GM12865 (cell line): ENCODE results near the gene PRKCA.

Experiments used
- DNase-seq: peaks from one replicate; pipeline ENCODE4 v3.0.0; 2010; ENCODE audit warnings: low read depth
- H3K4me3 ChIP-seq: 2 replicates; pipeline ENCODE4 v1.5.1; 2011; ENCODE audit warnings: mild to moderate bottlenecking, low read depth, low read length, control low read depth
- TF ChIP-seq, protein P1 (sequence below): IDR thresholded peaks from 2 replicates; pipeline ENCODE4 v1.5.1; 2011; ENCODE audit warnings: low read length, control low read depth, low read depth, inconsistent platforms; ENCODE audit not compliant: insufficient read depth; ENCODE audit errors: missing control alignments

The PRKCA gene

GRCh38 chr17:66537502-66537901, 235.1 kb downstream of the PRKCA start:
- no peak for DNase-seq
- TF ChIP-seq, protein P1, sequence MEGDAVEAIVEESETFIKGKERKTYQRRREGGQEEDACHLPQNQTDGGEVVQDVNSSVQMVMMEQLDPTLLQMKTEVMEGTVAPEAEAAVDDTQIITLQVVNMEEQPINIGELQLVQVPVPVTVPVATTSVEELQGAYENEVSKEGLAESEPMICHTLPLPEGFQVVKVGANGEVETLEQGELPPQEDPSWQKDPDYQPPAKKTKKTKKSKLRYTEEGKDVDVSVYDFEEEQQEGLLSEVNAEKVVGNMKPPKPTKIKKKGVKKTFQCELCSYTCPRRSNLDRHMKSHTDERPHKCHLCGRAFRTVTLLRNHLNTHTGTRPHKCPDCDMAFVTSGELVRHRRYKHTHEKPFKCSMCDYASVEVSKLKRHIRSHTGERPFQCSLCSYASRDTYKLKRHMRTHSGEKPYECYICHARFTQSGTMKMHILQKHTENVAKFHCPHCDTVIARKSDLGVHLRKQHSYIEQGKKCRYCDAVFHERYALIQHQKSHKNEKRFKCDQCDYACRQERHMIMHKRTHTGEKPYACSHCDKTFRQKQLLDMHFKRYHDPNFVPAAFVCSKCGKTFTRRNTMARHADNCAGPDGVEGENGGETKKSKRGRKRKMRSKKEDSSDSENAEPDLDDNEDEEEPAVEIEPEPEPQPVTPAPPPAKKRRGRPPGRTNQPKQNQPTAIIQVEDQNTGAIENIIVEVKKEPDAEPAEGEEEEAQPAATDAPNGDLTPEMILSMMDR: no peak
- H3K4me3 ChIP-seq: no peak overlapping the region

DNA sequence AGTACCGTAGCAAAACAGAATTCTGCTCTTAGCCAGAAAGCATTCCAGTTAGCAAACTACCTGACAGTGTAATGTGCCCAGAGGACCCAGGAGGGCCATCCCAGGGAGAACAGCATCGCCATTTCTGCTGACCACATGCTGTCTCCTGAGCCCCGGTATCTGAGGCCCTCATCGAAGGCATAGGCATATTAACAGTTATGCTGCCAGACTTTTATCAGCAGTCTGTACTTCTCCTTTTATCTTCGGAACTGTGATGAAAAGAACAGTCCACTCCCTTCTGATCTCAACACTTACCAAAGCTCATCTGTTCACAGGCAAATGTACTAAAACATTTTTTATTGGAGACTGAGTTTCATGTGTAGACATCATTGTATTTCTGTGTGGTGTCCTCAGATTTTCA, 236.4 kb downstream of the PRKCA start:
- DNase-seq: no peak
- H3K4me3 ChIP-seq: no peak overlapping the region
- TF ChIP-seq, protein P1: no peak

DNA sequence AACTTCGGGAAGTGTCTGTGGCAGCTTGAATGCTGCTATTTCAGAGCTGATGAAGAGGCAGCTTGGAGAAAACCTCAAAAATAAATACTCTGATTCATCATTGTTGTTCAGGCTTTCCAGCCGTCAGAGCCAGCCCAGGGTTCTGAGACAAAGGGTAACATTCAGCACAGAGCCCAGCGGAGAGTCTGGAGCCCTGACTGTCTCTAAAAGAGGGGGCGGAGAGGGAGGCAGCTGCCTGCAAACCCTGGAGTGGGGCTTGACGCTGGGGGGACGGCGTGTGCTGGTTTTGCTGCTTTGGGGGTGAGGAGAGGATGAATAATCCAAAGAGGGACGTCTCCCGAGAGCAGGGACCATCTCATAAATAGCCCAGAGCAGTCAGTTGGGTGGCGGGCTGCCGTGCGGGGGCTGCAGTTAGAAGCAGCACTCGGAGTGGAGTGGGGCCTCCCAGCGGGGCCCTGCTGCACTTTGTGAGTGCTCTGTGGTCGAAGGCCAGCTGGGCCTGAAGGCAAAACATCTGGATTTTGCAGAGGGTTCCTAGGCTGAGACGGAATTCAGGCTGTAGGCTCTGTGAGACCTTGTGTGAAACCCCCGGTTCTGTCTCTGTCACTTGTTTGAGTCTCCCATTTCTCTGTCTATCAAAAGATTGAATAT, 237.8 kb downstream of the PRKCA start:
- H3K4me3 ChIP-seq: no peak overlapping the region
- DNase-seq: no peak
- TF ChIP-seq, protein P1: no peak

- DNase-seq: peak; percentile 84
- no peak overlapping the region for H3K4me3 ChIP-seq
- TF ChIP-seq, protein P1: no peak
Observed at GRCh38 chr17:66541461-66542128, 239.2 kb downstream of the PRKCA start.

- peak; percentile 90 for DNase-seq
- H3K4me3 ChIP-seq: no peak overlapping the region
- TF ChIP-seq, protein P1: no peak
Observed at GRCh38 chr17:66542129-66542966, 239.9 kb downstream of the PRKCA start.

GRCh38 chr17:66542967-66543520, 240.6 kb downstream of the PRKCA start:
- H3K4me3 ChIP-seq: no peak overlapping the region
- no peak for DNase-seq

More at GRCh38 chr17:66542967-66543520, 240.6 kb downstream of the PRKCA start:
- TF ChIP-seq, protein P1: no peak
